WTC11 (cell line): ENCODE measurements around the gene PRR35. TPM values are rescaled to one million over a fixed set of nuclear protein-coding genes. Genes with fewer than 3 reads are reported as not detected.

Source experiments
- ATAC-seq: fragments of 200-7000 bp; cut with Tn5 transposase; 2 replicates; pipeline ENCODE4 v1.10.0; 2021; ENCODE audit warnings: mild to moderate bottlenecking, moderate library complexity
- CTCF ChIA-PET: fragments of 300-600 bp; sonication (Branson Sonifier 250); formaldehyde crosslinking; loops from one replicate; lab custom pipeline; 2021; ENCODE audit warnings: antibody characterized with exemption; lab: Charles Lee
- POLR2A ChIA-PET: fragments of 350-600 bp; sonication (Branson Sonifier 250); formaldehyde crosslinking; loops from one replicate; lab custom pipeline; 2021; ENCODE audit warnings: antibody characterized with exemption; lab: Charles Lee
- DNase-seq: peaks from one replicate; pipeline ENCODE4 v3.0.0; 2021; ENCODE audit warnings: low spot score
- H3K27ac Mint-ChIP-seq: 2 replicates; pipeline ENCODE4 v1.8.0; 2021; ENCODE audit warnings: mixed read lengths
- H3K27me3 Mint-ChIP-seq: 2 replicates; pipeline ENCODE4 v1.8.0; 2021; ENCODE audit warnings: low read depth, mild to moderate bottlenecking, moderate library complexity, mixed read lengths
- H3K36me3 Mint-ChIP-seq: 2 replicates; pipeline ENCODE4 v1.8.0; 2021; ENCODE audit warnings: mixed read lengths
- H3K4me1 Mint-ChIP-seq: 2 replicates; pipeline ENCODE4 v1.8.0; 2022; ENCODE audit warnings: mixed read lengths
- H3K4me3 Mint-ChIP-seq: 2 replicates; pipeline ENCODE4 v1.8.0; 2021; ENCODE audit warnings: mild to moderate bottlenecking, moderate library complexity, mixed read lengths
- H3K9me3 Mint-ChIP-seq: 2 replicates; pipeline ENCODE4 v1.8.0; 2021; ENCODE audit warnings: mixed read lengths
- AFF4 ChIP-seq: sonication (generic); formaldehyde crosslinking; IDR thresholded peaks from 2 replicates; pipeline ENCODE4 v1.8.1; 2023; ENCODE audit warnings: mild to moderate bottlenecking, missing genetic modification reagents, borderline replicate concordance
- ARID4B ChIP-seq: sonication (generic); formaldehyde crosslinking; IDR thresholded peaks from 2 replicates; pipeline ENCODE4 v1.8.0; 2023; ENCODE audit warnings: missing genetic modification reagents, mild to moderate bottlenecking, borderline replicate concordance
- CBFB ChIP-seq: sonication (generic); formaldehyde crosslinking; IDR thresholded peaks from 2 replicates; pipeline ENCODE4 v1.8.1; 2022; ENCODE audit warnings: mild to moderate bottlenecking, low read depth, missing genetic modification reagents
- E2F5 ChIP-seq: sonication (generic); formaldehyde crosslinking; IDR thresholded peaks from 2 replicates; pipeline ENCODE4 v1.8.1; 2022; ENCODE audit warnings: mild to moderate bottlenecking, moderate library complexity, missing genetic modification reagents
- ETV6 ChIP-seq: sonication (generic); formaldehyde crosslinking; IDR thresholded peaks from 2 replicates; pipeline ENCODE4 v1.8.1; 2022; ENCODE audit warnings: mild to moderate bottlenecking, missing genetic modification reagents
- FOXJ3 ChIP-seq: sonication (generic); formaldehyde crosslinking; IDR thresholded peaks from 2 replicates; pipeline ENCODE4 v1.9.0; 2021; ENCODE audit warnings: missing genetic modification reagents, mild to moderate bottlenecking, borderline replicate concordance
- HMGA2 ChIP-seq: fragments of 250-450 bp; sonication (Bioruptor Pico); IDR thresholded peaks from 2 replicates; pipeline ENCODE4 v1.4.0; 2021; ENCODE audit warnings: mild to moderate bottlenecking, moderate library complexity
- IRF1 ChIP-seq: sonication (generic); formaldehyde crosslinking; IDR thresholded peaks from 2 replicates; pipeline ENCODE4 v1.8.0; 2023; ENCODE audit warnings: missing genetic modification reagents
- IRF2 ChIP-seq: sonication (generic); formaldehyde crosslinking; IDR thresholded peaks from 2 replicates; pipeline ENCODE4 v1.8.0; 2022; ENCODE audit warnings: low read depth, missing genetic modification reagents, borderline replicate concordance
- JUN ChIP-seq: sonication (generic); formaldehyde crosslinking; IDR thresholded peaks from 2 replicates; pipeline ENCODE4 v1.8.0; 2023; ENCODE audit warnings: mild to moderate bottlenecking, missing genetic modification reagents
- NFE2L1 ChIP-seq: sonication (generic); formaldehyde crosslinking; IDR thresholded peaks from 2 replicates; pipeline ENCODE4 v1.8.1; 2023; ENCODE audit warnings: missing genetic modification reagents
- PRDM15 ChIP-seq: sonication (generic); formaldehyde crosslinking; IDR thresholded peaks from 2 replicates; pipeline ENCODE4 v1.8.0; 2022; ENCODE audit warnings: missing genetic modification reagents
- PRRX2 ChIP-seq: fragments of 250-450 bp; sonication (Bioruptor Pico); IDR thresholded peaks from 2 replicates; pipeline ENCODE4 v1.8.0; 2021; ENCODE audit warnings: mild to moderate bottlenecking
- RORB ChIP-seq: fragments of 250-450 bp; sonication (Bioruptor Pico); IDR thresholded peaks from 2 replicates; pipeline ENCODE4 v1.9.0; 2021; ENCODE audit warnings: mild to moderate bottlenecking
- SMAD4 ChIP-seq: sonication (generic); formaldehyde crosslinking; IDR thresholded peaks from 2 replicates; pipeline ENCODE4 v1.8.0; 2022; ENCODE audit warnings: mild to moderate bottlenecking, missing genetic modification reagents
- TEAD1 ChIP-seq: sonication (generic); formaldehyde crosslinking; IDR thresholded peaks from 2 replicates; pipeline ENCODE4 v1.8.0; 2022; ENCODE audit warnings: mild to moderate bottlenecking, missing genetic modification reagents
- ZNF121 ChIP-seq: sonication (generic); formaldehyde crosslinking; IDR thresholded peaks from 2 replicates; pipeline ENCODE4 v1.8.0; 2023; ENCODE audit warnings: missing genetic modification reagents
- ZNF416 ChIP-seq: fragments of 250-450 bp; sonication (Bioruptor Pico); IDR thresholded peaks from 2 replicates; pipeline ENCODE4 v1.9.0; 2021; ENCODE audit warnings: mild to moderate bottlenecking, inconsistent platforms
- total RNA-seq: library from RNA; stranded (reverse); gene quantifications from 3 replicates; pipeline ENCODE4 v1.2.3, GENCODE V29; 2021

The PRR35 gene
- total RNA-seq, 1 experiment from 2014 or later, result 0.72 TPM

GRCh38 chr16:576197-576822 lies 16.1 kb downstream of the PRR35 start:
- no peaks in the 10 kb centered on the region for H3K9me3 Mint-ChIP-seq
- H3K36me3 Mint-ChIP-seq, result no peaks in the 10 kb centered on the region
- peaks cover 7% of the 10 kb centered on the region for H3K4me1 Mint-ChIP-seq
- DNase-seq, result no peak
- no peak for ATAC-seq
- ChIA-PET POLR2A (no interaction called here), CTCF (interaction anchor here (0.5 to 2.4 kb wide), 31 partner anchors 8 to 223 kb away, joined by 3 to 18 read pairs (median 5); partner anchors contain the start of genes CHTF18, DECR2, NHLRC4 and RHBDL1)
- TF ChIP-seq ZNF416 (no peak), PRDM15 (no peak), IRF1 (CRISPR knock-in tag) (no peak), NFE2L1 (CRISPR knock-in tag) (no peak), AFF4 (CRISPR knock-in tag) (no peak), HMGA2 (CRISPR knock-in tag) (no peak), JUN (CRISPR knock-in tag) (no peak), TEAD1 (CRISPR knock-in tag) (no peak), ARID4B (CRISPR knock-in tag) (no peak), PRRX2 (CRISPR knock-in tag) (no peak), ETV6 (CRISPR knock-in tag) (no peak), ZNF121 (CRISPR knock-in tag) (no peak), E2F5 (CRISPR knock-in tag) (no peak), IRF2 (CRISPR knock-in tag) (no peak), CBFB (CRISPR knock-in tag) (no peak), FOXJ3 (CRISPR knock-in tag) (no peak), RORB (CRISPR knock-in tag) (no peak), SMAD4 (CRISPR knock-in tag) (no peak)
- peak overlapping the region; percentile 89 for H3K27ac Mint-ChIP-seq
- no peak overlapping the region for H3K4me3 Mint-ChIP-seq
- no peaks in the 10 kb centered on the region for H3K27me3 Mint-ChIP-seq
